Right lobe of liver (tissue), 6 donors: Measurements from ENCODE around the gene GPR142. TPM values are rescaled to one million over a fixed set of nuclear protein-coding genes. Genes with fewer than 3 reads are reported as not detected.

Source experiments
- ATAC-seq, 4 donors: fragments of 200-7000 bp; cut with Tn5 transposase; one replicate each; pipeline ENCODE4 v1.9.1; 2020; ENCODE audit warnings: mild to moderate bottlenecking in 4 of 4, moderate library complexity in 4 of 4
- DNase-seq, 3 donors: peaks; one replicate each; pipeline ENCODE4 v3.0.0-alpha.2; 2020
- H3K27ac ChIP-seq, 3 donors: fragments of 200-600 bp; one replicate each; pipeline ENCODE4 v1.8.0; 2022
- H3K27me3 ChIP-seq, 2 donors: fragments of 200-600 bp; one replicate each; pipeline ENCODE4 v1.8.0; 2022
- H3K36me3 ChIP-seq, 4 donors: fragments of 200-600 bp; sonication (generic) in 1 of 4; one replicate each; pipeline versions ENCODE4 v1.5.1 to v1.8.0; 2017 to 2022; ENCODE audit warnings: control low read depth in 1 of 4
- H3K4me1 ChIP-seq, 4 donors: fragments of 200-600 bp; sonication (generic) in 1 of 4; one replicate each; pipeline versions ENCODE4 v1.5.1 to v1.8.0; 2017 to 2022; ENCODE audit warnings: control low read depth in 1 of 4
- H3K4me3 ChIP-seq, 3 donors: fragments of 200-600 bp; one replicate each; pipeline ENCODE4 v1.8.0; 2022
- H3K9me3 ChIP-seq, 4 donors: fragments of 200-600 bp; sonication (generic) in 1 of 4; one replicate each; pipeline versions ENCODE4 v1.5.1 to v1.8.0; 2017 to 2022; ENCODE audit warnings: control low read depth in 1 of 4
- CTCF ChIP-seq, 4 donors: fragments of 200-600 bp in 3 of 4; fragments of 450-650 bp in 1 of 4; IDR thresholded peaks; one replicate each; pipeline versions ENCODE4 v1.5.1 to v1.8.0; 2016 to 2022; ENCODE audit warnings: antibody characterized with exemption in 4 of 4, mild to moderate bottlenecking in 2 of 4
- POLR2A ChIP-seq: fragments of 450-650 bp; IDR thresholded peaks from one replicate; pipeline ENCODE4 v1.6.1; 2017; ENCODE audit warnings: antibody characterized with exemption, mild to moderate bottlenecking
- WGBS: methylation state at CpG from one replicate; pipeline ENCODE4 v1.1.6; 2018; ENCODE audit warnings: low coverage, low lambda C conversion rate; ENCODE audit not compliant: insufficient coverage; ENCODE audit errors: missing lambda C conversion rate; 5-methylcytosine and 5-hydroxymethylcytosine counted together
- intact Hi-C, 2 donors: fragments of 100-400 bp; cut with DNase I; formaldehyde crosslinking; loops; one replicate each; pipeline versions ENCODE4 v1.11.2 to v1.14.1; 2022
- total RNA-seq, 6 experiments: library from RNA; depleted of rRNA in 2 of 6; stranded (reverse); fragments of >200 nt in 2 of 6; fragmentation: NEBNext Ultra II Directional in 3 of 6; extraction: Animal tissue kit (Norgen Biotek cat#: 25700) in 3 of 6; gene quantifications; one replicate each; pipeline versions ENCODE4 v1.1.0 to v1.2.4, GENCODE V29; 2016 to 2023
- donor health status: DM: no; HTN: yes; CAD: no.
- donor health status: DM: no; HTN: no; CAD: no.
- donor health status: DM: no; HTN: no; CAD: no.
- donor health status: DM: no; HTN: yes; CAD: no.
- donor health status: DM: no; HTN: yes; CAD: no.

Gene GPR142
- total RNA-seq, 6 experiments from 2014 or later: 0.24 TPM; not detected in 5

- Histone ChIP-seq H3K9me3 (no peaks in the 10 kb centered on the region), H3K4me1 (no peaks in the 10 kb centered on the region), H3K27me3 (no peaks in the 10 kb centered on the region), H3K27ac (no peak overlapping the region), H3K36me3 (no peaks in the 10 kb centered on the region), H3K4me3 (no peak overlapping the region)
- WGBS: no CpG with 5 or more reads among the region's 13 CpGs
- TF ChIP-seq CTCF (IDR thresholded peaks at IDR 0.05) (no peak), POLR2A (no peak)
- no peak for DNase-seq
- intact Hi-C loops: no loop called here
- ATAC-seq: no peak
Observed at GRCh38 chr17:74340470-74341023, 26.8 kb upstream of the GPR142 start.

GRCh38 chr17:74342224-74342623 is 25.1 kb upstream of the GPR142 start:
- no peaks in the 10 kb centered on the region for H3K27me3 ChIP-seq
- intact Hi-C loops: no loop called here
- no peak overlapping the region for H3K27ac ChIP-seq
- no peak for TF ChIP-seq CTCF (IDR thresholded peaks at IDR 0.05)
- TF ChIP-seq POLR2A: no peak
- H3K9me3 ChIP-seq: no peaks in the 10 kb centered on the region
- 40% methylated on average over 1 of the region's 10 CpGs for WGBS
- ATAC-seq (peak in 1 of 4 donors; percentile 14), DNase-seq (no peak)
- no peak overlapping the region for H3K4me3 ChIP-seq
- H3K36me3 ChIP-seq: no peaks in the 10 kb centered on the region
- no peaks in the 10 kb centered on the region for H3K4me1 ChIP-seq

GRCh38 chr17:74343121-74343520 is 24.2 kb upstream of the GPR142 start:
- Histone ChIP-seq H3K36me3 (no peaks in the 10 kb centered on the region), H3K27ac (no peak overlapping the region), H3K4me3 (no peak overlapping the region), H3K4me1 (no peaks in the 10 kb centered on the region), H3K9me3 (no peaks in the 10 kb centered on the region), H3K27me3 (no peaks in the 10 kb centered on the region)
- intact Hi-C loops: no loop called here
- ATAC-seq (no peak), DNase-seq (no peak)
- WGBS: 69% methylated on average over 4 of the region's 8 CpGs
- TF ChIP-seq CTCF (IDR thresholded peaks at IDR 0.05): no peak
- no peak for TF ChIP-seq POLR2A

GRCh38 chr17:74343526-74344284 is 23.6 kb upstream of the GPR142 start:
- no peak for TF ChIP-seq POLR2A
- no peak for TF ChIP-seq CTCF (IDR thresholded peaks at IDR 0.05)
- no peaks in the 10 kb centered on the region for H3K36me3 ChIP-seq
- WGBS: 32% methylated on average over 3 of the region's 9 CpGs
- no peaks in the 10 kb centered on the region for H3K4me1 ChIP-seq
- ATAC-seq (peak in 3 of 4 donors; percentile 28 to 35 (median 32)), DNase-seq (no peak)
- intact Hi-C loops: no loop called here
- H3K27me3 ChIP-seq: no peaks in the 10 kb centered on the region
- H3K4me3 ChIP-seq: no peak overlapping the region
- no peaks in the 10 kb centered on the region for H3K9me3 ChIP-seq
- H3K27ac ChIP-seq: no peak overlapping the region
